COLO668 (cell line): Measurements from ENCODE around the gene PLPPR2.
A peak's percentile ranks its signal among the peaks of the same experiment; 100 is the strongest.
"Not testable (repeated sequence)": the region's sequence is repeated elsewhere in the genome, so short reads cannot be mapped to it uniquely, and the experiment has no call there.

Experiments used
- DNase-seq: peaks from one replicate; lab custom pipeline; 2025; ENCODE audit not compliant: unreplicated experiment; lab: John Stamatoyannopoulos, UW

Gene PLPPR2

DNA sequence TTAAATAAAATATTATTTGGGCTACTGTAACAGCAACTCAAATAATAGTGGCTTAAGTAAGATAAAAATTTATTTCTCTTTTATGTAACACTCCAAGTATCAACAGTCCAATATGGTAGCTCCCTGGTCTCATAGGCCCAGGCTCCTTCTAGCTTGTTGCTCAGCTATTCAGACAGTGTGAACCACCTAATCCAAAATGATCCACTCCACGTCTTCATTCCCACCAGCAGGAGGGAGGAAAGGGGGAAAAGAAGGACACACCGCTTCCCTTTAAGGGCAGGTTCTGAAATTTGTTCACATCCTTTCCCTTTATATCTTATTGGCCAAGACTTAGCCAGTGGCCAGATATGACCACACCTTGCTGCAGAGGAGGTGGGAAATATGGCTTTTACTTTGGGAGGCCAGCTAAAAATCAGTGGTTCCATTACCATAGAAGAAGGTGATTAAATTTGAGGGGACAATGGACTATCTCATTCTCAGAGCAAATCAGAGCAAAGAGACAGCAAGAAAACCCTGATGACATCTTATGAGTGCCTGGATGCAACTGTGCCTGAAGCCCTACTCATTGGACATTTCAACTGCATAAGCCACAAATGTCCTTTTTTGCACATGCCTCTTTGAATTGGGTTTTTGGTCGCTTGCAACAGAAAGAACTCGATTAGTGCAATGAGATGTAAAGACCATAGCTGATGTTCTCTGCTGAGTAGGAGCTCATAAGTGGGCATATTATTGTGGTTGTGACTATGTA, 35.9 kb downstream of the PLPPR2 start:
- no peak for DNase-seq

DNA sequence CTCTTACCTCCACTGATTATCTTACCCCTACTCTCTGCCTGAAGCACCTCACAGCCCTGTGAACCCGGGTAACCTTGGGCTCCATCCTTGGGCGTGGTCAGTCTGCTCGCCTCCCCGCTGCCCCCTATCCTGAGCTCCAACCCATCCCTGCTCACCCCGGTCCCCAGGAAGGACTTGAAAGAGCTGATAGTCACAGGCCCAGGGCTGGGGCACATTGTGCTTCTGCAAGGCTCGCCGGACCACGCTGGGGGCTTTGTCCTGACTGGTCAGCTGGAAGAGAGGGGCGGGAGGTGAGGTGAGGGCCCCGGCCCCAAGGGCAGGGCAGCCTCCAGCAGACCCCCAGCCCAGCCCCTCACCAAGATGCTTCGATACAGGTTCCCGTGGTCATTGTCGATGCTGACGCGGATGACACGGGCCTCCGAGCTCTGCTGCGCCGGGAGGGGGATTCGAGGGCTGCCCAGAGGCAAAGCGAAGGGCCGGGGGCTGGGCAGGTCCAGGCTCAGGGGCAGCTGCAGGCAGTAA, 41.9 kb downstream of the PLPPR2 start:
- DNase-seq = no peak

- no peak for DNase-seq
These were observed 44.4 kb downstream of the PLPPR2 start for GRCh38 chr19:11399667-11400066.

- DNase-seq = no peak
These were observed 45.6 kb downstream of the PLPPR2 start for GRCh38 chr19:11400798-11401197.

DNA sequence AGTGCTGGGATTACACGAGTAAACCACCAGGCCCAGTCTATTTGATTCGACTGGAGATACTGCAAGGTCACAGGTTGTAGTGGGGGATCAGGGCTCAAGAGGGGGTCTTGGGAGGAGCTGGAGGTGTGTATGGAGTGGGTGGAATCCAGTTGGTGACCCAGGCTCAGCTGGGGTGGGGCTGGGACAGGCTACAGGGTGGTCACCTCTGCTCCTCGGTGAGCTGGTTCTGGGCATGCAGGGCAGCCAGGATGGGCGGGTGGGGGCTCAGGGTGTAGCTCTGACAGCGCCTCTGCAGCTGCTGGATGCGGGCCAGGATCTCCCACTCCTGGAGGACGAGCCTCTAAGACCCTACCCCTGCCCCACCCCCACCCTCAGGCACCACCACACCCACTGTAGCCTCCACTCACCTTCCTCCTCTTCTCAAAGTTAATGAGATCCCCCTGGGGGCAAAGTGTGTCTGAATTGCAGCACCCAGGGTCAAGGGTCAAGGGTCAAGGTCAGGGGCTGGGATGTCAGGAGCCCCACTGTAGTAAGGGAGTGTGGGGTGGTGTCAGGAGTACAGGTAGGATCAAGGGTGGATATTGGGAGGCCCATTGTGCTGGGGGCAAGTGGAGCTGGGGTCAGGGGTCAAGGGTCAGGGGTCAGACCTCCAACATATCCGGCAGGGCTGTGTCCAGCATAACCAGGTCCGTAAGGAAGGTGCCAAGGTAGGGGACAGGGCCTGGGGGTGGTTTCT, 46.7 kb downstream of the PLPPR2 start:
- no peak for DNase-seq

- DNase-seq = no peak
These were observed 49.5 kb downstream of the PLPPR2 start for GRCh38 chr19:11404588-11405222.

GRCh38 chr19:11405846-11406643, 50.8 kb downstream of the PLPPR2 start:
- no peak for DNase-seq

- DNase-seq = not testable (repeated sequence)
These were observed 51.5 kb downstream of the PLPPR2 start for GRCh38 chr19:11406703-11407236.

DNA sequence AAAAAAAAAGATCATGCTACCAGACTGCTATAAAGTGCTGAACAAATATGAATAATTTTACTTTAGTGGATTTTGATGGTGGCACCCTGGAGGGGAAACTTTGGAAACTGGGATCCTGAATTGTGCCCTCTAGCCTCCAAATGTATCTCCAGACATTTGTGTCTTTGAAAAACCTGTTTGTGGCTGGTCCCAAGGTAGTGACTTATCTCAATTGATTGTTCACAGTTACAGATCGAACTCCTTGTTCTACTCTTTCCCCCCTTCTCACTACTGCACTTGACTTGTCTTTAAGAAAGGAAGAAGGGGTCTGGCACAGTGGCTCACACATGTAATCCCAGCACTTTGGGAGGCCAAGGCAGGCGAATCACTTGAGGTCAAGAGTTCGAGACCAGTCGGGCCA, 53.4 kb downstream of the PLPPR2 start:
- no peak for DNase-seq

- no peak for DNase-seq
These were observed 55.5 kb downstream of the PLPPR2 start for GRCh38 chr19:11410682-11411081.

DNA sequence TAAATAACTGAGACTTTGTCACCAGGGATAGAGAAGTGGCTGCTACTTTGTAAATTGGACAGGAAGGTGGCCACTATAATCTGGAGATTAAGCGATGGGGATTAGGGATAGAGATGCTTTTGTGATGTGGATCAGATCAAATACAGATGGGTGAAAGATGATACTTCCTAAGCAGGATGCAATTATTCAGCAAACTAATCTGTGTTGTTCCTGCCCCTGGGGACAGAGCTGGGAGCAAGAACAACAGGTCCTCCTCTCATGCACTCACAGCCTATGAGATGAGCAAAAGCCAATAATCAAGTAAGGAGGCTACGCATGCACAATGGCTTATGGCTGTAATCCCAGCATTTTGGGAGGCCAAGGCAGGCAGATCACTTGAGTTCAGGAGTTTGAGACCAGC, 59.3 kb downstream of the PLPPR2 start:
- peak; percentile 21 for DNase-seq
